GM18526 (cell line): Measurements from ENCODE around the gene ETS1.

ENCODE experiments used
- POLR2A ChIP-seq: IDR thresholded peaks from 3 replicates; pipeline ENCODE4 v1.6.1; 2011; ENCODE audit not compliant: insufficient read length; ENCODE audit errors: extremely low read depth

ETS1 gene

DNA sequence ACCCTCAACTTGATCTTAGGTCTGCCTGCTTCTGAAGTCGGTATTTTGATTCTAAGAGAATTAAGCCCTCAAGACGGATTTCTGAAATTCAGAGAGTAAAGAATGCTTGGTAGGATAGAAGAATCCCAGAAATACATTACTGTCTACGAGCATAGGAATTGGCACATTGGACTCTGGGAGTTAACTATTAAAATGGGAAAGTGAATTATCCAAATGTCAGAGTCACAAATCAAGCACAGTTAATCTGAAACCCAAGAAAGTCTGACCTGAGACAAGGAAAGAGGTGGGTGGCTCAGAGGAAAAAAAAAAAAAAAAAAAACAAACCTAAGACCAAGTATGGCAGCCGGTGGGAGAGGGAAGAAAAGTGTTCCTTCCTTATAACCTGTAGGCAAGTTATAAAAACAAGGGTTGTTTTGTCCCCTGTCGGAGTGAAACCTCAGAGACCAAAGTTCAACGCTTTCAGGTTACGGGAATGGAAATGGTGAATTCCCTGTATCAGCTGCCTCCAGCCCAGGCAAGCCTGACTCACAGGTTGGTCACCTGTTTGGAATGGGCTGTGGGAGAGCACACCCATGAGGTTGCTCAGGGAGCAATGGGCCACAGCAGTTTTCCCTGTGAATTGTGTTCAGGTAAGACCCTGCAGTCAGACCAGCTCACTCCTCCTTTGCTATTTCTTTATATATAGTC is 139.0 kb downstream of the ETS1 start:
- no peak for TF ChIP-seq POLR2A

DNA sequence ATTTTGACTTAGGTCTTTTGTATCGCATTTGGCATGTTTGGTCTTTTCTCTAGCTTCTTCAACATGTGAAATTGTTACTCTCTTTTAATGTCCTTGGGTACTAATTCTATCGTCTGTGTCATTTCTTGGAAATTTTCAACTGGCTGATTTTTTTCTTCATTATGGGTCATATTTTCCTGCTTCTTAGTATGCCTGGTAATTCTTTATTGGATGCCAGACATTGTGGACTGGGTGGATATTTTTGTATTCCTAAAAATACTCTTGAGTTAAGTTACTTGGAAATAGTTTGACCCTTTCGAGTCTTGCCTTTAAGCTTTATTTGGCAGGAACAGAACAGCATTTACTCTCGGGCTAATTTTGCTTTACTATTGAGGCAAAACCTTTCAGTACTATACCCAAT is 140.1 kb downstream of the ETS1 start:
- no peak for TF ChIP-seq POLR2A

DNA sequence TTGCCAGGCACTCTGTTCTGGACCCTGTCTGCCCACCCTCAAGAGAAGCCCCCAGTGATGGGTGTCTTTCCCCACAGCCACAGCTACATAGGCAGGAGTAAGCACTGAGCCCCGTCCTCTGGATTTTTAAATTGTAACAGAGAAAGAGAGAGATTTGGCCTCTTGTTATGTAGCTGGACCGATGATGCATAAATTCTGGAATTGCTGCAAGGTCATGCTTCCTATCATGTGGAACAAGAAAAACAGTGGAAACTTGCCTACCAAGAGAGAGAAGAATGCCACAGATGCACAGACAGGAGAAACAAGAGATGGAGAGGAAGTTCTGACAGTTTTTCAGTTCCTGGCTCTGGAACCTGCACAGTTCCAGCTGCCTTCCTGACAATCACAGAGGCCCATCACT is 150.2 kb downstream of the ETS1 start:
- no peak for TF ChIP-seq POLR2A

DNA sequence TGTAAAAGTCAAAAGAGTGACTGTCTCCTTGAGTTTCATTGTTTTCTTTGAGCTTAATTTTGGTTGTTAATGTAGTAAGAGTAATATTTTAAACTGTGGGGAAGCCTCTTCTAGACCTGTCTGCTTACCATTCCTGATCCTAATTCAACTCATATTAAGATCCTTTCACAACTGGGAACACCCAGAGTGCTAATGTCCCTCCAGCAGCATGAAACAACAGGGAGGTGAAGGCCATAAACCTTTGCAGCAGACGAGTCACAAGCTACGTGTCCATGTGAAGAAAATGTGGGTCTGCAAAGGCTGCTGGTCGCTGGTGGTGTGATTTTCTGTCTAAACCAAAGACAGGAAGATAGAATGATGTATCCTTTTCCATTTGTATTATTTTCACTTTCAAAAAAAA is 152.5 kb downstream of the ETS1 start:
- TF ChIP-seq POLR2A: no peak

DNA sequence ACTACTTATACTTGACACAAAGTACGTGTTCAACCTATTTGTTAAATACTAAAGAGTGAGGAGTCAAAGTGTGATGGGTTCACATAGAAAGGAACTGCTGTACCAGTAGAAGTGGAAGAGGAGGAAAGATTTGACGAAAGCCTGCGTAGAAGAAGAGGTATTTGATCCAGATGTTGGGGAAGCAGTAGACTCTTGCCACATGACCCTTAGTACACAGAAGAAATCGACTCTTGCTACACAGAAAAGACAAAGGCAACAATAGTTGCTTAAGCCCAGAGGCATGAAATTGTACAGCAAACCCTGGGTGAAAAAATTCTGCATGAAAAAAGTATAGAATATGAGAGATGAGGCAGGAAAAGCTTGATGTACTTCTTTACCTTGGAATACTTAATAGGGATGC is 152.9 kb downstream of the ETS1 start:
- no peak for TF ChIP-seq POLR2A

DNA sequence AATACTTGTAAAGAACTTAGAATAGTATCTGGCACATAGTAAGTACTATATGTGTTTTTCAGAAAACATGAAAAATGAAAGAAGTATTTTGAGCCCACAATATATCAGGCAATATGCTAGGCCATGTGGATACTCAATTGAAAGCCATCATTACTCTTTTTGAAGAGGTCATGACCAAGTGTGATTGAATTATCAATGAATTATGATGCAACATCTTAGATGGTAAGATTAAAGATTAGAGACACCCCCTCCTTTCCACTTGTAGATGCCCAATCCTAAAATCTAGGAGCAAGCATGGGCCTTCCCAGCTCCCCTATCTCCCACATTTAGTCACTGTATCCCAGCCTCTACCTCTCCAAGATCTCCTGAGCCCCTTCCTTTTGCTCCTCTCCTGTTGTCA is 154.4 kb downstream of the ETS1 start:
- no peak for TF ChIP-seq POLR2A

DNA sequence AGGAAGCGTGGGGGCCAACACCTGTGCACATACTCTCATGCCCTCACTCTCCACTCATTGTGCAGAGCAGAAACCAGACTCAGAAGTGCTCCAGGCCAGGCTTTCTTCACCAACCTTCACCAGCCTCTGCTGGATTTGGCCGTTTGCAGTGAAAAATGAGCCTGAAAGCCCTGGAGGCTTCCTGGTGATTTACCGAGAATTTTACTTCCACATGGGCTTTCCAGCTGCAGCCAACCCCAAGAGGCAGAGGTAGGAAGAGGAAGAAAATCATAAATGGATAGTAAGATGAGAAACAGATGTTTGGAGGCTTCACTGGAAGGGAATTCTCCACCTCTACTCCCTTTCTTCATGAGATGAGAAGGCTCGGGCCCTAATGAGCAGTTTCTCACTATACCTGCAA is 155.4 kb downstream of the ETS1 start:
- TF ChIP-seq POLR2A: no peak

DNA sequence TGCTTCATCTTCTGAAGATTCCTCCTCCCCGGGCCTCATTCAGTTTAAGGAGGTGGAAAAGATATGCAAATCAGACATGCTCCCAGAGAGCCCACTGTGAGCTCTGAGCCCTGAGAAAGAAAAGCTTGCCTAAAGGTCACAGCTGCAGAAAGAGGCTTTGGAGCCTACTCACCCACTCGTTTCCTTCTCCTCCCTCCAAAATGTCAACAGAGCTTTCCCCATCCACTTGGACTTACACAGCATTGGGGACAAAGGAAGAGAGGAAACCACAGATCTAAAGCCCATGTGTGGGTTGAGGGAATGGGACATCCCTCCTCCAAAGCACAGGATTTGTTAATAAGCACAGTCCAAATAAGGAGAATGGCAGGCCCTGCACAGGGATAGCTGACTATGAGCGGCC is 158.4 kb downstream of the ETS1 start:
- TF ChIP-seq POLR2A: no peak

DNA sequence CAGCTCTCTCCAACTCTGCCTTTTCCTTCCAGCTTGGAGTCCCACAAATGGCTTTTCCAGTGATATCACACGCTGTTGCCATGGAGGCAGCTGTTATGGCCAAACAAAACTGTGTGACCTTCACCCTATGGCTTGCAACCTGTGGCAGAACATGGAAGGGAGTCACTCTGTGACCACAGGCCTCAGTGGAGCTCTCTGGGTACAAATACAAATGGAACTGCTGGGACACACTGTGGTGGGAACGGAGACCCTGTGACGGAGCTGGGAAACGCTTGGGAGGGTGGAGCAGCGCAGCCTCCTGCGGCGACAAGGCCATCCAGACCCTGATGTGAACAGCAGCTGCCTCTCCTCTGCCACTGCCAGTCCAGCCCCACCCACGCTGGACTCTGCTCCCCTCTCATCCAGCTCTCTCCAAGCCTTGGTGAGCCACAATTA is 162.5 kb downstream of the ETS1 start:
- TF ChIP-seq POLR2A: no peak

DNA sequence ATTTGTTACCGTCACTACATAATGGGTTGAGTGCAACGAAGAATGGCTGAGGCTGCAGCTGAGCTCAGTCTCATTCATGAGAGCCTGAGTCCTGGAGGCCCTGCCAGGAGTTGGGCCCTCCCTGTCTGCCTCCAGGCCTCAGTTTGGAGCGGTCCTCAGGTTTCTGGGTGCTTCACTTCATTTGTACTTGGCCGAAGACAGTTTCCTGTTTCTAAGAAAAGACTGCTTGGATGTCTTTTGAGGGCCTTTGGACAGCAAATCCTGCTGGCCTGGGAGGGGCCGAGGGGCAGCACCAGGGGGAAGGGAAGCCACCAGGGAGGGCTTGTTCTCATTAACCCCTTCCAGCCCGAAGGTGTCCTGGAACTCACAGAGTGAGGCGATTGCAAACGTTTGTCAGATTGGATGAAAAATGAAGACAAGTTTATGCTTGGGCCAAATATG is 163.1 kb downstream of the ETS1 start:
- TF ChIP-seq POLR2A: no peak

DNA sequence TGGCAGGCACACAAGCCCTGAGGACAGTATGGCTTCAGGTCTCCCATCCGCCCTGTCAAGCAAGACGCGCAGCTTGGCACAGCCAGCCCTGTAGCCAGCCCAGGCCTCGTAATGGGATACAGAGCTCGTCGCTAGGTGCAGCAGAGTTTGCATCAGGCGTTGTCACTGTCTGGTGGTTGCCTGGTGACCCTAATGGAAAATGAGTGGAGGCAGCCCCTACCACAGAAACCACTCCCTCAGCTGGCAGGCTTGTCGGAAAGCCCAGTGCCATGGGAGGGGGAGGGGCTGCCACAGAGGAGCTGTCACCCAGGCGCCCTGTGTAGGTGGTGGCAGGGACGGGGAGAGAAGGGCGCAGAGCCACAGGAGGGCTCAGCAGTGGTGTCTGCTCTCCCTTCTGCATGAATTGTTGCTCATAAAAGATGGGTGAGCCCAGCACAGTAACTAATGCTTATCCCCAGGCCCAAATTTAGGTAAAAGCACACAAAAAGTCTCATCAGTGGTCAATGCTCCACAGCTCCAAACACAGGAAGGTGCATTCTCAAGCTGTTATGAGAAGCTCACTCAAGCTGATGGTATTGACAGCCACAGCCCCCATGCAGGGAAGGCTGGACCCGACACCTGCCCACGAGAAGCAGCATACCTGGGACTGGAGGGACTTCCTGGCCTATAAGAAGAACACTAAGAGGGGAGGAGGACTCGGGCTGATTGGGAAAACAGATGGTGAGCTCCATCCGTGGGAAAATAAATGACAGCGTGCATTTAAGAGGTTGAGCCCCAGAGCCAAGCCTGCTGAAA is 164.6 kb downstream of the ETS1 start:
- TF ChIP-seq POLR2A: no peak

DNA sequence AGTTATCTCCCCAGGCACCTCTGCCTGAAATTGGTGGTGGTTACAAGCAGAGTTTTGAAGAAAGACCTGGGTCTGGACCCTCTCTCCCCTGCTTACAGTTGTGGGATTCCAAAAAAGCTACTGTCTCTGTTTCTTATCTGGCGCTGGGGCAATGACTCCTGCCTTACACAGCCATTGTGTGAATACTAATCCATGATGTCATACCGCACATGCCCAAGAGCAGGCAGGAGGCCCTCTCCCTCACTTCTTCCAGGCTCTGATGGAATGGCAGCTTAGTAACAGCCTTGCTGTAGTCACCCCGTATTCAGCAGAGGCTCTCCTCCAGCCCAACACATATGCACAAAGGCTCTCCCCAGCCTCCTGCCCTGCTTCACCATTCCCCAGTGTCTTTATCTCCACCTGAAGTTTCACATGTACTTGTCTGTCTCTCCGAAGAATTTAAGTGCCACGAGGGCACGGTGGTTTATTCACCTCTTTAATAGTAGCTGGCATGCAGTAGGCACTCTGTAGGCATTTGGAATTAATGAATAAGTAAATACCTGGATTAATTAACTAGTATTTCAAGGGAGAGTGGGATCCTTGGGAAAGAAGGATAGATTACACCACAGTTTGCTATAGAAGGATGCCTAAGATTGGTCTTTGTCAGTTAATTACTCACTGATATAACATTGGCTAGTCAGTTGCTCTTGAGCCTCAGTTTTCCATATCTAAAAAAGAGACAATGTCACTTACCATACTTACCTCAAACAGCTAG is 165.6 kb downstream of the ETS1 start:
- TF ChIP-seq POLR2A: no peak

DNA sequence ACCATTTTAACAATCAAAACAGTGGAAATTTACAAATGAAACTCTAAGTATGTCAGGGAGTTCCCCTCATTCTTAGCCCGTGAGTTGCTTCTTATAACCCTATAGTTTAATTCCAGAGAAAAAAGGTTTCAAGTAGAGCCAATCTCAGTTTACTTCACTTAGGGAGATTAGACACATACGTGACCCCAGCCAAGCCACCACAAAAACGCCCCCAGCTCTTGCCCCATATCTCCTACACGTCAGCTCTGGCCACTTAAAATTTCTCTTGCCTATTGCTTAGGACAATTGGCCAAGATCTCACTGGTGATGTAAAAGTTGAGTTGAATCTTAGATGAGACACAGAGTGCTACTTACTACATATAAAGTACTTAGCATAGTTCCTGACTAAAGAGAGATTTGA is 166.4 kb downstream of the ETS1 start:
- no peak for TF ChIP-seq POLR2A

DNA sequence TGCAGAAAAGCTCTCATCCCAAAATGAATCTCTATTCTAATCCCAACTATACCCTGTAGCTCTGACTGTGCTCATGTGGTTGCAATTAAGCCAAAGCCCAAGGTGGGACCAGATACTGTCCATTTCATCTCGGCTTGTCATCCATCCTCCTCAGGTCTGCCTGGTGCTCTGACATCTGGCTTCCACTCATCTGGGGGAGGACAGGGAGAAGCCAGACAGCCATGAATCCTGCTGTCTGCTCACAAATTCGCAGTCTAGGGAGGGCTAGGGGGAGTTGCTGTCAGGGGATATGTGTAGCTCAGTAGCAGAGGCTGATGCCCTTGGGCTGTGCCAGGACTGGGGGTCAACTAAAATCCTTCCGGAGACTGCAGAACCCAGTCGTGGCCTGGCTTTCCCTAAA is 167.1 kb downstream of the ETS1 start:
- TF ChIP-seq POLR2A: no peak

DNA sequence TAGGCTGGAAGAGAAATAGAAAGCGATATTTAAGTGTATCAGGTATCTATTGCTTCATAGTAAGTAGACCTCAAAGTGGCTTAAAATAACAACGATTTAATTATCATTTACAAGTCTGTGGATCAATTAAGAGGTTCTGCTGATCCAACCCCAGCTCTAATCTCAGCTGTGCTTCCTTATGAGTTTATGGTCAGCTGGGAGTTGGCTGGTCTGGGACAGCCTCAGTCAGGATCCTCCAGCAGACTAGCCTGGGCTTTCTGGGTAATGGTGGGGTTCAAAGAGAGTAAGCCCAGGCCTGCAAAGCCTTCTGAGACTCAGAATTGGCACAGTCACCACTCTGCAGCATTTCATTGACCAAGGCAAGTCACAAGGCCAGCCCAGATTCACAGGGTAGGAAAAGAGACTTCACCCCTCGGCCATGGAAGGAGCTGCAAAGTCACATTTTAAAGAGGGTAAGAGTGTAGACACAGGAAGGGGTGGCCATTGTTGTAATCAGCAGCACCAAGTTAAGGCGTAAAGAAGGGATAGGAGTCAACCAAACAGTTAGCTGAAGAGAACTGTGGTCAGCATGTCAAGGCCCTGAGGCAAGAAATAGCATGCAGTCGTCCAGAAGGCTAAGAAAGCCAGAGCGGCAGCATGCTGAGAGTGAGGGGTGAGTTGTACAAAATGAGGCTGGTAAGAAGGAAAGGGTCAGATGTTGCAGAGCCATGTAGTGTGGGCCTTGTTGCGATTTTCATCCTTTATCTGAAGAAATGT is 168.2 kb downstream of the ETS1 start:
- no peak for TF ChIP-seq POLR2A
